IMR-90 (cell line): Measurements from ENCODE around the gene POLR2L. TPM values are rescaled to one million over a fixed set of nuclear protein-coding genes. Genes with fewer than 3 reads are reported as not detected.

Source experiments
- ATAC-seq: fragments of 200-7000 bp; cut with Tn5 transposase; 2 replicates; pipeline ENCODE4 v1.9.1; 2020; ENCODE audit warnings: low read depth, mild to moderate bottlenecking, moderate library complexity
- BruUV-seq: library from RNA; stranded (reverse); fragments of 400-500 nt; replicated peaks from 2 replicates; lab custom pipeline; 2021; lab: Mats Ljungman, UMichigan
- CTCF ChIA-PET: fragments of 300-600 bp; formaldehyde crosslinking; extraction: SDS; loops from one replicate; lab custom pipeline; 2021; ENCODE audit warnings: antibody characterized with exemption; lab: Yijun Ruan, JAX
- POLR2A ChIA-PET: fragments of 300-600 bp; sonication (Branson Sonifier 250); formaldehyde crosslinking; loops from one replicate; lab custom pipeline; 2022; ENCODE audit warnings: antibody characterized with exemption; ENCODE audit not compliant: unreplicated experiment; lab: Charles Lee
- DNase-seq: peaks from one replicate; pipeline ENCODE4 v3.0.0; 2013
- H2AFZ ChIP-seq: replicated peaks from 2 replicates; pipeline ENCODE3; 2013; ENCODE audit warnings: low read length, mild to moderate bottlenecking; ENCODE audit not compliant: poor library complexity
- H2AK5ac ChIP-seq: 2 replicates; pipeline ENCODE4 v1.6.1; 2013; ENCODE audit warnings: low read depth, low read length, inconsistent platforms
- H2AK9ac ChIP-seq: replicated peaks from 2 replicates; pipeline ENCODE3; 2013; ENCODE audit warnings: mild to moderate bottlenecking, low read depth, low read length, moderate library complexity; ENCODE audit not compliant: poor library complexity
- H2BK120ac ChIP-seq: 2 replicates; pipeline ENCODE4 v1.6.1; 2013; ENCODE audit warnings: low read depth, low read length, inconsistent platforms
- H2BK15ac ChIP-seq: 3 replicates; pipeline ENCODE4 v1.6.1; 2013; ENCODE audit warnings: low read depth, low read length, inconsistent platforms
- H2BK20ac ChIP-seq: 2 replicates; pipeline ENCODE4 v1.6.1; 2013; ENCODE audit warnings: low read depth, mild to moderate bottlenecking, inconsistent platforms, low read length, moderate library complexity
- H2BK5ac ChIP-seq: 2 replicates; pipeline ENCODE4 v1.6.1; 2013; ENCODE audit warnings: mild to moderate bottlenecking, low read depth, low read length, inconsistent platforms; ENCODE audit not compliant: poor library complexity, severe bottlenecking
- H3K14ac ChIP-seq: replicated peaks from 2 replicates; pipeline ENCODE4 v1.6.1; 2013; ENCODE audit warnings: low read depth, low read length, inconsistent platforms
- H3K18ac ChIP-seq: 2 replicates; pipeline ENCODE4 v1.6.1; 2013; ENCODE audit warnings: low read depth, low read length, control low read depth
- H3K23ac ChIP-seq: 2 replicates; pipeline ENCODE4 v1.6.1; 2013; ENCODE audit warnings: low read depth, low read length, inconsistent platforms
- H3K27ac ChIP-seq: 2 replicates; pipeline ENCODE4 v1.5.1; 2013; ENCODE audit warnings: mild to moderate bottlenecking, control low read depth, low read length; ENCODE audit not compliant: insufficient read depth
- H3K27me3 ChIP-seq: 2 replicates; pipeline ENCODE4 v1.6.1; 2013; ENCODE audit warnings: low read length; ENCODE audit not compliant: control insufficient read depth, insufficient read depth
- H3K36me3 ChIP-seq: 2 replicates; pipeline ENCODE4 v1.6.1; 2013; ENCODE audit warnings: low read length, mixed read lengths; ENCODE audit not compliant: control insufficient read depth, insufficient read depth
- H3K4ac ChIP-seq: 2 replicates; pipeline ENCODE4 v1.6.1; 2013; ENCODE audit warnings: low read depth, low read length, inconsistent platforms
- H3K4me1 ChIP-seq: 2 replicates; pipeline ENCODE4 v1.6.1; 2013; ENCODE audit warnings: low read length, mixed read lengths; ENCODE audit not compliant: control insufficient read depth, insufficient read depth
- H3K4me2 ChIP-seq: 2 replicates; pipeline ENCODE4 v1.6.1; 2013; ENCODE audit warnings: low read depth, mild to moderate bottlenecking, control low read depth, low read length, moderate library complexity
- H3K4me3 ChIP-seq: 2 replicates; pipeline ENCODE4 v1.5.1; 2013; ENCODE audit warnings: low read depth, mild to moderate bottlenecking, control low read depth, low read length, moderate library complexity; ENCODE audit not compliant: insufficient read depth
- H3K56ac ChIP-seq: 2 replicates; pipeline ENCODE4 v1.6.1; 2013; ENCODE audit warnings: low read length, inconsistent platforms; ENCODE audit not compliant: insufficient read depth; ENCODE audit errors: extremely low read depth
- H3K79me1 ChIP-seq, 2 experiments: 2 replicates each; pipeline ENCODE4 v1.6.1; 2013; ENCODE audit warnings: low read length in 2 of 2, inconsistent platforms in 1 of 2, low read depth in 1 of 2
- H3K9ac ChIP-seq: 2 replicates; pipeline ENCODE4 v1.6.1; 2013; ENCODE audit warnings: low read depth, low read length, control low read depth
- H3K9me1 ChIP-seq: 2 replicates; pipeline ENCODE4 v1.6.1; 2013; ENCODE audit warnings: low read length, inconsistent platforms; ENCODE audit not compliant: insufficient read depth
- H3K9me3 ChIP-seq: 2 replicates; pipeline ENCODE4 v1.6.1; 2013; ENCODE audit warnings: low read length; ENCODE audit not compliant: control insufficient read depth, insufficient read depth
- H4K20me1 ChIP-seq: 2 replicates; pipeline ENCODE4 v1.6.1; 2013; ENCODE audit warnings: low read length, inconsistent platforms; ENCODE audit not compliant: insufficient read depth
- H4K5ac ChIP-seq: 2 replicates; pipeline ENCODE4 v1.6.1; 2013; ENCODE audit warnings: mild to moderate bottlenecking, low read depth, low read length, control low read depth
- H4K8ac ChIP-seq, 2 experiments: 2 replicates each; pipeline ENCODE4 v1.6.1; 2013; ENCODE audit warnings: low read depth in 2 of 2, low read length in 2 of 2, control low read depth in 1 of 2, inconsistent platforms in 1 of 2
- H4K91ac ChIP-seq: 2 replicates; pipeline ENCODE4 v1.6.1; 2013; ENCODE audit warnings: low read depth, low read length, inconsistent platforms; ENCODE audit not compliant: insufficient read depth
- BHLHE40 ChIP-seq: fragments of 150-350 bp; IDR thresholded peaks from 2 replicates; pipeline ENCODE4 v1.6.1; 2016; ENCODE audit warnings: mild to moderate bottlenecking, low read depth, low read length
- CEBPB ChIP-seq: IDR thresholded peaks from 2 replicates; pipeline ENCODE4 v1.6.1; 2012; ENCODE audit warnings: low read depth, low read length, improper control_type of control experiment
- FOS ChIP-seq: fragments of 150-350 bp; IDR thresholded peaks from 2 replicates; pipeline ENCODE4 v1.6.1; 2016; ENCODE audit warnings: low read depth, low read length
- MAFK ChIP-seq: IDR thresholded peaks from 2 replicates; pipeline ENCODE4 v1.6.1; 2012; ENCODE audit warnings: low read depth, low read length, improper control_type of control experiment
- MAZ ChIP-seq: IDR thresholded peaks from 2 replicates; pipeline ENCODE4 v1.6.1; 2012; ENCODE audit warnings: low read depth, mild to moderate bottlenecking, low read length, improper control_type of control experiment, moderate library complexity, borderline replicate concordance
- MXI1 ChIP-seq: IDR thresholded peaks from 2 replicates; pipeline ENCODE4 v1.6.1; 2012; ENCODE audit warnings: low read depth, mild to moderate bottlenecking, low read length, moderate library complexity, borderline replicate concordance
- POLR2A ChIP-seq: IDR thresholded peaks from 2 replicates; pipeline ENCODE4 v1.6.1; 2012; ENCODE audit warnings: mild to moderate bottlenecking, low read depth, low read length
- RAD21 ChIP-seq: IDR thresholded peaks from 2 replicates; pipeline ENCODE4 v1.6.1; 2012; ENCODE audit warnings: low read length, improper control_type of control experiment
- RCOR1 ChIP-seq: IDR thresholded peaks from 2 replicates; pipeline ENCODE4 v1.6.1; 2012; ENCODE audit warnings: mild to moderate bottlenecking, low read length, improper control_type of control experiment; ENCODE audit not compliant: insufficient replicate concordance
- SMC3 ChIP-seq: fragments of 150-350 bp; IDR thresholded peaks from 2 replicates; pipeline ENCODE4 v1.6.1; 2016; ENCODE audit warnings: low read depth, mild to moderate bottlenecking, antibody characterized with exemption, low read length, moderate library complexity
- WGBS, 2 experiments: methylation state at CpG; one replicate each; pipeline versions ENCODE4 v1.1.5 to v1.1.7; 2013; ENCODE audit warnings: missing lambda C conversion rate in 2 of 2; ENCODE audit not compliant: insufficient read length in 1 of 2; ENCODE audit errors: extremely low coverage in 2 of 2; 5-methylcytosine and 5-hydroxymethylcytosine counted together
- dilution Hi-C: fragments of 300-500 bp; cut with HindIII; formaldehyde crosslinking; loops from one replicate; pipeline ENCODE4 v1.14.3; 2018; ENCODE audit warnings: low sequenced_read_pairs; ENCODE audit not compliant: unreplicated experiment
- in situ Hi-C: fragments of 300-500 bp; cut with MboI; formaldehyde crosslinking; loops from 3 replicates; pipeline ENCODE4 v1.14.3; 2019; ENCODE audit warnings: low sequenced_read_pairs, inconsistent platforms, mixed read lengths
- intact Hi-C: fragments of 100-400 bp; cut with micrococcal nuclease; formaldehyde crosslinking; loops from 2 replicates; pipeline ENCODE4 v1.10.0; 2022
- polyA plus RNA-seq, 3 experiments: library from polyadenylated mRNA; depleted of rRNA; stranded (reverse); fragments of >200 nt; gene quantifications; 2 replicates each; pipeline ENCODE4 v1.2.3, GENCODE V29; 2012; ENCODE audit warnings: low replicate concordance in 1 of 3
- total RNA-seq: library from RNA; depleted of rRNA; stranded (reverse); fragments of >200 nt; gene quantifications from 2 replicates; pipeline ENCODE4 v1.2.3, GENCODE V29; 2012
- TF ChIP-seq, protein P1 (sequence below): fragments of 150-350 bp; IDR thresholded peaks from 2 replicates; pipeline ENCODE4 v1.6.1; 2017; ENCODE audit warnings: mild to moderate bottlenecking, antibody characterized with exemption, low read length, low read depth
- TF ChIP-seq, protein P2 (sequence below): fragments of 150-350 bp; IDR thresholded peaks from 2 replicates; pipeline ENCODE4 v1.6.1; 2016; ENCODE audit warnings: low read depth, mild to moderate bottlenecking, low read length, moderate library complexity, borderline replicate concordance

POLR2L gene
- total and polyA plus RNA-seq, 2 of the 4 experiments (the other 2 are of a cell fraction): 44.4 to 416 TPM

DNA sequence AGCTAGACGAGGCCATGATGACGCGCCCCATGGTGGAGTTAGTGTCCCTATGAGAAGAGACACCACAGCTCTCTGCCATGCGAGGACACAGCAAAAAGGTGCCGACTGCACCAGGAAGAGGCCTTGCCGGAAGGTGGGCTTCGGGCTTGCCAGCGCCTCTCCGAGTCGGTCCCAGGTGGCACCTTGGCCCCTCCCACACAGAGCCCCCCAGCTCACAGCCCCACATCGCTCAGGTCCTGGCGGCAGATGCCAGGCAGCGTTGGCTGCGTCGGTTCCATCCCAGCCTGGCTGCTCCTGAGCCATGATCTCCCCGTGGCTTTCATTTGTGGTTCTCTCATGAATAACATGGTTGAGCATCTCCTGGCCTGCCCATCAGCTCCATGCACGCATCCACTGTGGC is 44.2 kb upstream of the POLR2L start:
- no peak overlapping the region for H3K4me2 ChIP-seq
- no peak overlapping the region for H2BK5ac ChIP-seq
- no peak overlapping the region for H3K23ac ChIP-seq
- intact Hi-C loops: no loop called here
- no peaks in the 10 kb centered on the region for H3K9me1 ChIP-seq
- TF ChIP-seq MXI1 (no peak), POLR2A (no peak), FOS (no peak), MAZ (no peak), SMC3 (no peak), RCOR1 (no peak), CEBPB (no peak), BHLHE40 (no peak), RAD21 (no peak), MAFK (no peak)
- TF ChIP-seq, protein P1, sequence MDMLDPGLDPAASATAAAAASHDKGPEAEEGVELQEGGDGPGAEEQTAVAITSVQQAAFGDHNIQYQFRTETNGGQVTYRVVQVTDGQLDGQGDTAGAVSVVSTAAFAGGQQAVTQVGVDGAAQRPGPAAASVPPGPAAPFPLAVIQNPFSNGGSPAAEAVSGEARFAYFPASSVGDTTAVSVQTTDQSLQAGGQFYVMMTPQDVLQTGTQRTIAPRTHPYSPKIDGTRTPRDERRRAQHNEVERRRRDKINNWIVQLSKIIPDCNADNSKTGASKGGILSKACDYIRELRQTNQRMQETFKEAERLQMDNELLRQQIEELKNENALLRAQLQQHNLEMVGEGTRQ: no peak
- TF ChIP-seq, protein P2, sequence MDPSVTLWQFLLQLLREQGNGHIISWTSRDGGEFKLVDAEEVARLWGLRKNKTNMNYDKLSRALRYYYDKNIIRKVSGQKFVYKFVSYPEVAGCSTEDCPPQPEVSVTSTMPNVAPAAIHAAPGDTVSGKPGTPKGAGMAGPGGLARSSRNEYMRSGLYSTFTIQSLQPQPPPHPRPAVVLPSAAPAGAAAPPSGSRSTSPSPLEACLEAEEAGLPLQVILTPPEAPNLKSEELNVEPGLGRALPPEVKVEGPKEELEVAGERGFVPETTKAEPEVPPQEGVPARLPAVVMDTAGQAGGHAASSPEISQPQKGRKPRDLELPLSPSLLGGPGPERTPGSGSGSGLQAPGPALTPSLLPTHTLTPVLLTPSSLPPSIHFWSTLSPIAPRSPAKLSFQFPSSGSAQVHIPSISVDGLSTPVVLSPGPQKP: no peak
- H2AK5ac ChIP-seq: no peak overlapping the region
- dilution Hi-C loops: no loop called here
- no peak overlapping the region for H3K4me3 ChIP-seq
- H4K8ac ChIP-seq: no peak overlapping the region
- H3K56ac ChIP-seq: no peak overlapping the region
- in situ Hi-C loops: no loop called here
- H4K20me1 ChIP-seq: no peaks in the 10 kb centered on the region; the same call in 1 of the 2 replicates
- no peaks in the 10 kb centered on the region for H3K27me3 ChIP-seq
- H3K36me3 ChIP-seq: peaks cover 27% of the 10 kb centered on the region
- H4K91ac ChIP-seq: no peak overlapping the region
- no peak overlapping the region for H3K14ac ChIP-seq
- no peak overlapping the region for H2AK9ac ChIP-seq
- H2AFZ ChIP-seq: no peak overlapping the region
- H3K4ac ChIP-seq: no peak overlapping the region
- no peak overlapping the region for H3K27ac ChIP-seq
- BruUV-seq: no TSS peak
- H2BK15ac ChIP-seq: no peak overlapping the region
- peaks cover 2% of the 10 kb centered on the region; the same call in 1 of the 2 replicates for H3K4me1 ChIP-seq
- no peak overlapping the region for H3K9ac ChIP-seq
- CTCF ChIA-PET: no interaction called here
- no peak overlapping the region for H4K5ac ChIP-seq
- 97% methylated on average over 6 of the region's 17 CpGs; no CpG with 5 or more reads in 1 of the 2 experiments for WGBS, 2 experiments
- H2BK120ac ChIP-seq: no peak overlapping the region
- H3K79me1 ChIP-seq: no peaks in the 10 kb centered on the region
- H3K18ac ChIP-seq: no peak overlapping the region
- ATAC-seq (no peak), DNase-seq (no peak)
- POLR2A ChIA-PET: no interaction called here
- no peak overlapping the region for H2BK20ac ChIP-seq
- no peaks in the 10 kb centered on the region for H3K9me3 ChIP-seq
